Measurements from ENCODE around the gene PRSS1.

PRSS1 gene

DNA sequence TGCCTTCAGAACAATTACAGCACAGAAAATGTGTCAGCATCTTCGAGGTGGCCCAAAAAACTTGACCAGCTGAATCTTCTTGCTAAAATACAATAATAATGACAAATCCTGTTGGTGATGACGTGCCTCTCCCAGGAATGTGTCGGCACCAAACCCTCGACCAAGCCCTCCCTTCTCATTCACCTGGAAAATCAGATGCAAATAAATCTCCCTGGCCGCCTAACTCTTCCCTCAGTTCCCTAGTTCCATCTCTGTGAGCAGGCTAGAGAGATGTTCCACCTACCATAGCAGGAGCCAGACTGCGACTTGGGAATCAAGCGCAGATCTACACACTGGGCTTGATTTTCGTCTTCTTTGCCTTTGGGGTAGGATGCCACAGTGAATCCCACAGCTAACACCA lies 4.1 kb downstream of the PRSS1 start:
- TF ChIP-seq, protein P1, sequence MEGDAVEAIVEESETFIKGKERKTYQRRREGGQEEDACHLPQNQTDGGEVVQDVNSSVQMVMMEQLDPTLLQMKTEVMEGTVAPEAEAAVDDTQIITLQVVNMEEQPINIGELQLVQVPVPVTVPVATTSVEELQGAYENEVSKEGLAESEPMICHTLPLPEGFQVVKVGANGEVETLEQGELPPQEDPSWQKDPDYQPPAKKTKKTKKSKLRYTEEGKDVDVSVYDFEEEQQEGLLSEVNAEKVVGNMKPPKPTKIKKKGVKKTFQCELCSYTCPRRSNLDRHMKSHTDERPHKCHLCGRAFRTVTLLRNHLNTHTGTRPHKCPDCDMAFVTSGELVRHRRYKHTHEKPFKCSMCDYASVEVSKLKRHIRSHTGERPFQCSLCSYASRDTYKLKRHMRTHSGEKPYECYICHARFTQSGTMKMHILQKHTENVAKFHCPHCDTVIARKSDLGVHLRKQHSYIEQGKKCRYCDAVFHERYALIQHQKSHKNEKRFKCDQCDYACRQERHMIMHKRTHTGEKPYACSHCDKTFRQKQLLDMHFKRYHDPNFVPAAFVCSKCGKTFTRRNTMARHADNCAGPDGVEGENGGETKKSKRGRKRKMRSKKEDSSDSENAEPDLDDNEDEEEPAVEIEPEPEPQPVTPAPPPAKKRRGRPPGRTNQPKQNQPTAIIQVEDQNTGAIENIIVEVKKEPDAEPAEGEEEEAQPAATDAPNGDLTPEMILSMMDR (IDR thresholded peaks at IDR 0.05) = no peak

DNA sequence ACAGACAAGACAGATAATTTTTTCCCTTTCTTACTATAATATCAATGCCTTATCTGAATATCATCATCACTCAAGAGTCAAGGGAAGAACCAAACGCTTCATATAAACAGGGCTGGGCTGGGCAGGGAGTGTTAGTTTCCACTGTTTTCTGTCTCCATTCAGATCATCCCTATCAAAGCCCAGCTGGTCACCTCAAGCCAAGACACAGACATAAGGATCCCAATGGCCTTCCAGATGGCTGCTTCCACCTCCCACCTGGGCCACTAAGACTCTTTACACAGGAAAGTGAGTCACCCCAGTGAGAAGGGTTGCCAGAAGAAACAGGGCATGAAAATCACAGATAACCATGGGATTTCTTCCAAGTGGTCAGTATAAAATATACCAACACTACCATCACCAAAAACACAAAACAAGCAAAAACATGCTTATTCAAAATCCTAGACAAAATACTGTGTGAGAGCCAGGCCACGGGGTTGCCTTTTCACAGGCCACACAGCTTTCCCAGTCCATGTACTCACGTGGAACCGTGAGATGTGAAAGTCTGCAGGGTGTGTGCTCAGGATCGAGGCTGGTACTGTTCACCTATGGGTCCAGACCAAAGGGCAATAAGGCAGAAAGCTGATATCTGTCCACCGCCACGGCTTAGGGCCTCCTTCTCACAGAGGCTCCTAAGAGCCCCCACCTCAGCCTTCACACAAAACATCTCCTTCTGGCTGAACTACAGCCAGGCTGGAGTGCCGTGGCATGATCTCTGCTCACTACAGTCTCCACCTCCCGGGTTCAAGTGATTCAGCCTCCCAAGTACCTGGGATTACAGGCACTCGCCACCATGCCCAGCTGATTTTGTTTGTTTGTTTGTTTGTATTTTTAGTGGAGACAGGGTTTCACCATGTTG lies 5.7 kb downstream of the PRSS1 start:
- TF ChIP-seq, protein P1 (IDR thresholded peaks at IDR 0.05) = no peak

DNA sequence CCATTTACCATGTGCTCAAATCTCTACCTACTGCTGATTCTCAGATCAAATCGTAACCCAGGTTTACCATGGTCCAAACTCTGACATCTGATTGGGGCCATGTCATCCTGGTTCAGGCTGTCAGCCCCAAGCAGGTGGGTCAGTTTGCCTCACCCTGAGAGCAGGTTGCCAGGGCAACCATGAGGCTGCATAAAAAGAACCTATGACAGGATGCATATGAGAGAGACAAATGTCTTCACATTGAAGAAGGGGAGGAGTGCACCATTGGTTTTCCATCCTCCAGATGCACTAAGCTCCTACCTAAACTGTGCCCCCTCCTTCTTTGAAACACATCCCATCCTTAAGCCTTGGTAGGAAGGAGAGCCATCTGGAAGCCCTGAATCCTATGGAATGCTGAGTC lies 10.2 kb downstream of the PRSS1 start:
- TF ChIP-seq, protein P1 (IDR thresholded peaks at IDR 0.05) = no peak

DNA sequence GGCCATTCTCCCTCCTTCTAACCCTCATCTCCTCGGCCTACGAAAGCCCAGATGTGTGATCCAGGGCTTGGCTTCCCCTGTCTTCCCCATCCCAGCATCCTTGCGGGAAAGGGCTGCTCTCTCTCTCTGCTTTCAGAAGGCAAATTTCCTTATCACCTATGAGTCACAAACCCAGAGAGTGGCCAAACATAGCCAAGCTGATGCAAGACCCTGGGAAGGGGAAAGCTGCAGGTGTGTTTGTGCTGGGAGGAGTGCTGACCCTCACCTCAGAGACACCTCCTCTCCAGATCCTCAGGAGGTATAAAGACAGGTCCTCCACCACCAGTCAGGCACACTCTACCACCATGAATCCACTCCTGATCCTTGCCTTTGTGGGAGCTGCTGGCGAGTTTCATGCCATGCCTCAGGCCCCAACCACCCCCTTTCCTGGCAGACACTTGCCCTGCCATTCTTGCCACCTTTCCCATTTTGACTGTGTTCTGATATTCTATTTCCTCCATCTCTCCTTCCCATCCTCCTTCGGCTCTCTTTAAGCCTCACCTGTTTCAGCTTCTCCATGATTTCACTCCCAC lies 10.9 kb downstream of the PRSS1 start:
- TF ChIP-seq, protein P1 (IDR thresholded peaks at IDR 0.05) = no peak

DNA sequence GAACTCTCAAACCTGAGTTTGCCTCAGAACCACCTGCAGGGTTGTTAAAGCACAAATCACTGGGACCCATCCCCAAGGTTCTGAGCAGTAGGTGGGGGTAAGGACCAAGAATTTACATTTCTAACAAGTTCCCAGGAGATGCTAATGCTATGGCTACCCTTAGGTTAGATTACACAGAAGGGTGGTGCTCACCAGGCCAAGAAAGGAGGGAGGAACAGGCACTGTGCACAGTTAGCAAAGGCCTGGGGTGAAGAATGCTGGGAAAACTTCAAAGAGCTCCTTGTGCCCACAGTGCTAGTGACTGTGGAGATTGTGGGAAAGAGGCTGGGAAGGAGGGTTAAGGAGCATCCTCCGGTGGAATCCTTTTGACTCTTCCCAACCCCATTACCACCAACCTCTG lies 12.8 kb downstream of the PRSS1 start:
- TF ChIP-seq, protein P1 (IDR thresholded peaks at IDR 0.05) = no peak

DNA sequence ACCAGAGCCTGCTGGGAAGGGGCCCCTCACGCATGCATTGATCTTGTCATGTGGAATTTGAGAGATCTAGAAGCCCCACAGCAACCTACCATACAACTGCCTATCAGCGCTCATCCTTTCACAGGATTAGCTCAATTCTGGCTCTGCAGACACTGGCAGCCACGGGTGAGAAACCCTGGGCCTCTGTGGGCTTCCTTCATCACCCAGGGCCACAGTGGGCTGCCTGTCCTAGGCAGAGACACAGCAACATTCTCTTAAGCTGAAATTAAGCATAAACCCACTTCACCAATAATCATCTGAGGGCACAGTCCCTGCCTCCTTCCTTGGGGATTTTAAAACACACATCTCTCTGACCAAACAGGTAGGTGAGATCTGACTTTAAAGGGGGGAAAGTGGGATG lies 18.2 kb downstream of the PRSS1 start:
- TF ChIP-seq, protein P1 (IDR thresholded peaks at IDR 0.05) = no peak

DNA sequence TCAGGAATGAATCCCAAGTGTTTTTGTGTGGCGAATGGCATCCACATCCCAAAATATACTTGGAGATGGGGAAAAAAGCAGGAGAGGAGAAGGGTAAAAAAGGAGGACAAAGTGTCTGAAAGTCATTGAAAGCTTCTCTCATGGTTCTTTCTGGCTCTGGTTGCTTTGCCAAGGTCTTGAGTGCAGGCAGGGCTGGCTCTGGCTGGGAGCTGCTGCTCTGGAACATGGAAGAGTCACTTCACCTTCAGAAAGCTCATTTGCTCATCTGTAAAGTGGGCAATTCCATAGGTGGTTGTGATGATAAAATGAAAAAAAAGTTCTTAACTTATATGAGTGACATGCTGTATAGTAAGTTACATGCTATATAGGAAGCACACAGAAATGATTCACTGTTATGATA lies 18.6 kb downstream of the PRSS1 start:
- TF ChIP-seq, protein P1 (IDR thresholded peaks at IDR 0.05) = no peak

Measured in LNCAP (cell line).